Brain microvascular endothelial cell (primary cell): ENCODE results near the gene DDX28.
"Not testable (repeated sequence)": the region's sequence is repeated elsewhere in the genome, so short reads cannot be mapped to it uniquely, and the experiment has no call there.

Experiments used
- DNase-seq: peaks from one replicate; pipeline ENCODE4 v3.0.0-alpha.2; 2020
- H3K27ac ChIP-seq: fragments of 250-450 bp; sonication (Bioruptor Pico); 2 replicates; pipeline ENCODE4 v1.5.1; 2020; ENCODE audit warnings: mild to moderate bottlenecking, moderate library complexity
- H3K27me3 ChIP-seq: fragments of 250-450 bp; sonication (Bioruptor Pico); replicated peaks from 2 replicates; pipeline ENCODE4 v1.5.1; 2020; ENCODE audit warnings: mild to moderate bottlenecking
- H3K36me3 ChIP-seq: fragments of 250-450 bp; sonication (Bioruptor Pico); replicated peaks from 2 replicates; pipeline ENCODE4 v1.5.1; 2020; ENCODE audit warnings: mild to moderate bottlenecking
- H3K4me3 ChIP-seq: 2 replicates; pipeline ENCODE4 v1.5.1; 2011; ENCODE audit warnings: low read depth, mild to moderate bottlenecking, control low read depth, low read length, moderate library complexity
- in situ Hi-C: cut with HindIII; loops from 2 replicates; pipeline ENCODE4 v1.10.0; 2017; ENCODE audit warnings: low sequenced_read_pairs, low pct_ligation_motif_present
- TF ChIP-seq, protein P1 (sequence below): IDR thresholded peaks from 2 replicates; pipeline ENCODE4 v1.5.1; 2011; ENCODE audit warnings: low read depth, mild to moderate bottlenecking, moderate library complexity, low read length, control low read depth, inconsistent platforms; ENCODE audit errors: missing control alignments

Gene DDX28

GRCh38 chr16:68005211-68005610 lies 17.8 kb downstream of the DDX28 start:
- TF ChIP-seq, protein P1, sequence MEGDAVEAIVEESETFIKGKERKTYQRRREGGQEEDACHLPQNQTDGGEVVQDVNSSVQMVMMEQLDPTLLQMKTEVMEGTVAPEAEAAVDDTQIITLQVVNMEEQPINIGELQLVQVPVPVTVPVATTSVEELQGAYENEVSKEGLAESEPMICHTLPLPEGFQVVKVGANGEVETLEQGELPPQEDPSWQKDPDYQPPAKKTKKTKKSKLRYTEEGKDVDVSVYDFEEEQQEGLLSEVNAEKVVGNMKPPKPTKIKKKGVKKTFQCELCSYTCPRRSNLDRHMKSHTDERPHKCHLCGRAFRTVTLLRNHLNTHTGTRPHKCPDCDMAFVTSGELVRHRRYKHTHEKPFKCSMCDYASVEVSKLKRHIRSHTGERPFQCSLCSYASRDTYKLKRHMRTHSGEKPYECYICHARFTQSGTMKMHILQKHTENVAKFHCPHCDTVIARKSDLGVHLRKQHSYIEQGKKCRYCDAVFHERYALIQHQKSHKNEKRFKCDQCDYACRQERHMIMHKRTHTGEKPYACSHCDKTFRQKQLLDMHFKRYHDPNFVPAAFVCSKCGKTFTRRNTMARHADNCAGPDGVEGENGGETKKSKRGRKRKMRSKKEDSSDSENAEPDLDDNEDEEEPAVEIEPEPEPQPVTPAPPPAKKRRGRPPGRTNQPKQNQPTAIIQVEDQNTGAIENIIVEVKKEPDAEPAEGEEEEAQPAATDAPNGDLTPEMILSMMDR = no peak
- DNase-seq = no peak
- no peak overlapping the region for H3K4me3 ChIP-seq
- in situ Hi-C loops = no loop called here
- no peaks in the 10 kb centered on the region for H3K36me3 ChIP-seq
- H3K27me3 ChIP-seq = no peaks in the 10 kb centered on the region
- H3K27ac ChIP-seq = no peak overlapping the region

GRCh38 chr16:68003031-68003430 lies 20.0 kb downstream of the DDX28 start:
- no peak overlapping the region for H3K4me3 ChIP-seq
- in situ Hi-C loops = no loop called here
- no peak overlapping the region for H3K27ac ChIP-seq
- H3K36me3 ChIP-seq = no peaks in the 10 kb centered on the region
- DNase-seq = peak; percentile 68
- TF ChIP-seq, protein P1 = no peak
- no peaks in the 10 kb centered on the region for H3K27me3 ChIP-seq

- Histone ChIP-seq H3K27me3 (no peaks in the 10 kb centered on the region), H3K27ac (no peak overlapping the region), H3K4me3 (no peak overlapping the region)
These were observed 22.6 kb downstream of the DDX28 start for GRCh38 chr16:68000450-68000849.

DNA sequence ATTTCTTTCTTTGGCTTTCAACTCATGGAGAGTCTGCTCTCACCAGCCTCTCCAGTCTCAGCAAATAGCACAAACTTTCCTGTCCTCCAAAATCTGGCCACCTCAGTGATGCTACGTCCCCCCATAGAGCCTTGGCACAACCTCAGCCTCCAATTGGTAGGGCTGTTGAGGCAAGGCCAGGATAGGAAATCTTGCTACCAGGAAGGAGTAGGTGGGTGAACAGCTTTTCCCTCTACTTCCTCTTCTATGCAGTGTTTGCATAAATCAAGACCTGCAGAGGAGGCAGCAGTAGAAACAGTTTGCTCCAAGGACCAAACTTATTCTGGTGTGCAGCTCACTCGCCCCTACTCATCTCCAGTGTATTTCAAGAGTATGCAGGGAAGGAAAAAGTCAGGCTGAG lies 23.0 kb downstream of the DDX28 start:
- H3K27ac ChIP-seq = no peak overlapping the region
- DNase-seq = no peak
- in situ Hi-C loops = no loop called here

More at GRCh38 chr16:68000450-68000849, 22.6 kb downstream of the DDX28 start:
- TF ChIP-seq, protein P1 = no peak
- no peaks in the 10 kb centered on the region for H3K36me3 ChIP-seq
- in situ Hi-C loops = no loop called here
- no peak for DNase-seq

GRCh38 chr16:67998779-67999688 lies 24.0 kb downstream of the DDX28 start, which contains the start of gene DPEP2:
Gene DPEP2 (minus strand): TSS chr16:67999484. CDS start chr16:67993212, 6,272 bp downstream.
- DNase-seq, in situ Hi-C loops, H3K36me3 ChIP-seq, H3K27me3 ChIP-seq, H3K4me3 ChIP-seq, H3K27ac ChIP-seq: not testable (repeated sequence)

More for the DNA sequence above, 23.0 kb downstream of the DDX28 start:
- TF ChIP-seq, protein P1 = no peak
- Histone ChIP-seq H3K27me3 (no peaks in the 10 kb centered on the region), H3K4me3 (no peak overlapping the region), H3K36me3 (no peaks in the 10 kb centered on the region)

DNA sequence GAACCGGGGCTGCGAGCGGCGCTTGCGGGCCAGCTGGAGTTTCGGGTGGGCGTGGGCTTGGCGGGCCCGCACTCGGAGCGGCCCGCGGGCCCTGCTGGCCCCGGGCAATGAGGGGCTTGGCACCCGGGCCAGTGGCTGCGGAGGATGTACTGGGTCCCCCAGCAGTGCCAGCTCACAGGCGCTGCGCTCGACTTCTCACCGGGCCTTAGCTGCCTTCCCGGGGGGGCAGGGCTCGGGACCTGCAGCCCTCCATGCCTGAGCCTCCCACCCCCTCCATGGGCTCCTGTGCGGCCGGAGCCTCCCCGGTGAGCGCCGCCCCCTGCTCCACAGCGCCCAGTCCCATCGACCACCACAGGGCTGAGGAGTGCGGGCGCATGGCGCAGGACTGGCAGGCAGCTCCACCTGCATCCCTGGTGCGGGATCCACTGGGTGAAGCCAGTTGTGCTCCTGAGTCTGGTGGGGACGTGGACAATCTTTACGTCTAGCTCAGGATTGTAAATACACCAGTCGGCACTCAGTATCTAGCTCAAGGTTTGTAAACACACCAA lies 24.7 kb downstream of the DDX28 start:
- H3K36me3 ChIP-seq, H3K27me3 ChIP-seq, in situ Hi-C loops, H3K27ac ChIP-seq, H3K4me3 ChIP-seq, DNase-seq: not testable (repeated sequence)
